ENCODE results near the gene RAP1GAP2. TPM values are rescaled to one million over a fixed set of nuclear protein-coding genes. Genes with fewer than 3 reads are reported as not detected.
"Not testable (repeated sequence)": the region's sequence is repeated elsewhere in the genome, so short reads cannot be mapped to it uniquely, and the experiment has no call there.

RAP1GAP2 gene
- total RNA-seq, 1 donor from 2014 or later = 19.7 TPM

DNA sequence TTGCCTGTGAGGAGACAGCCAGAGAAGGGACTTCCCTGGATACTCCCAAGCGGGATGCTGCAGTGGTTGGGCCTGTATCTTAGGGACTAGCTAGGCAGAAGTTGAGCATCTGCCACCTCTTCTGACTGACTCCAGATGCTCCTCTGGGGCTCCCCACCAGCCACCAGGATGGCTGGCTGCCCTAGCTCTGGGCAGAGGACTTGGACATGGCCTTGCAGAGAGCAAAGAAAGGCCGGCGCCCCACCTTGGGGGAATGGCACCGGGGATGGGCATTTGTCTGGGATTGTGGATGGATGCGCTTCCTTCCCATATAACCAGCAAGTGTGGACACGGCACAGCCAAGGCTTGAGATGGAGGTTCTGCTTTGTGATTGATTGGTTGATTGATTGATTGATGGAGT lies 198.2 kb downstream of the RAP1GAP2 start:
- intact Hi-C loops (cut with micrococcal nuclease) = no loop called here

DNA sequence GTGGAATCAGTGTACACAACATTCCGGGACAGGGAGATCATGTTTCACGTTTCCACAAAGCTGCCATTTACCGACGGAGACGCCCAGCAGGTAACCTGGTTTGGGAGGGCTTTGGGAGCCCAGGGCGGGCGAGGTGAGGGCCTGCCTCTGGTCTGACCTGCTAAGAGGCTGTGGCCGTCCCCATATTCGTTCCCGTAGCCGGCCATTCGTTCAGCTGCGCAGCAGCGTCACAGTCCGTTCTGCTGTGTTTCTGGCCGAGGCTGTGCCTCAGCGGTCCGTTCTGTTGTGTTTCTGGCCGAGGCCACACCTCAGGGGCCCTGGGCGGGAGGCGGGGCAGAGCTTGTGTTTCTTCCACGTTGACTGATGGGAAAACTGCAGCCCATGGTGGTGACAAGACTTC lies 199.1 kb downstream of the RAP1GAP2 start:
- intact Hi-C loops (cut with micrococcal nuclease) = no loop called here

DNA sequence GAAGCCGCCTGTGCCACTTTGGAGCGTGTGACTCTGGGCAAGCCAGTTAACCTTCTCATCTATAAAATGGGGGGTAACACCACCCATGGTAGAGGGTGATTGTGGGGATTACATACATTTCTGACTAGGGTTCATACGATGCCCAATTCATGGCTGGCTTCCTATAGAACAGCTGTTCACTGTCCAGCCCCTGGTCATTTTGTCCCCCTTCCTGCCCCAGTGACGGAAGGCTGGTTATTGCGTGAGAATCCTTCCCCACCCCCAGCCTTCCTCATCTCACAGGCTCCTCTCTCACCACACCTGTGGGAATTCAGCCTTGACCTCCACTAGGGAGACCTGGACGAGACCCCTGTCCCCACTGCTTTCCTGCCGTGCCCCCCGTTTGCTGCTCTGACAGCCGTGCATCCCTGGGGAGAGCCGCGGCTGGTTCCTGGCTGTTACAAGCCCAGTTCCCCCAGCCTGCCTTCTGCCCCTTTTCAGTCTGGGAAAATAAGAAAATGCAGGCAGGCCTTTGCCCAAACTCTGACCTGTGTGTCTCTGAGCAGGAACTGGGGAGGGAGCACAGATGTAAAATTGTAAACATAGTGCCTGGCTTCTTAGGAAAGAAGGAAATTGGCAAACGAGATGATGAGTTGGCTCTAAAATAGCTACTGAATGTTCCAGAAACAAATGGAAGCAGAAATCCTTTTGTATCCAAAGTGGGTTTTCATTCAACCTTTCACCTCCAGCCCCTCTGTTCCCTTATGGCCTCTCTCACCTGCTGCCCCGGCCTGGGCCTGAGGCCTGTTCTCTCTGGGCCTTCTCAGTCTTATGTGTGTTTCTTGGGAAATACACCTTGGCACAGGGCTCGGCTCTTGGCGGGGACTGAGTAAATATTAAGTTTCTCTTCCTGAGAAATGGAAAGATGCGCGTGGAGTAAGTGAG lies 199.9 kb downstream of the RAP1GAP2 start:
- intact Hi-C loops (cut with micrococcal nuclease) = no loop called here

DNA sequence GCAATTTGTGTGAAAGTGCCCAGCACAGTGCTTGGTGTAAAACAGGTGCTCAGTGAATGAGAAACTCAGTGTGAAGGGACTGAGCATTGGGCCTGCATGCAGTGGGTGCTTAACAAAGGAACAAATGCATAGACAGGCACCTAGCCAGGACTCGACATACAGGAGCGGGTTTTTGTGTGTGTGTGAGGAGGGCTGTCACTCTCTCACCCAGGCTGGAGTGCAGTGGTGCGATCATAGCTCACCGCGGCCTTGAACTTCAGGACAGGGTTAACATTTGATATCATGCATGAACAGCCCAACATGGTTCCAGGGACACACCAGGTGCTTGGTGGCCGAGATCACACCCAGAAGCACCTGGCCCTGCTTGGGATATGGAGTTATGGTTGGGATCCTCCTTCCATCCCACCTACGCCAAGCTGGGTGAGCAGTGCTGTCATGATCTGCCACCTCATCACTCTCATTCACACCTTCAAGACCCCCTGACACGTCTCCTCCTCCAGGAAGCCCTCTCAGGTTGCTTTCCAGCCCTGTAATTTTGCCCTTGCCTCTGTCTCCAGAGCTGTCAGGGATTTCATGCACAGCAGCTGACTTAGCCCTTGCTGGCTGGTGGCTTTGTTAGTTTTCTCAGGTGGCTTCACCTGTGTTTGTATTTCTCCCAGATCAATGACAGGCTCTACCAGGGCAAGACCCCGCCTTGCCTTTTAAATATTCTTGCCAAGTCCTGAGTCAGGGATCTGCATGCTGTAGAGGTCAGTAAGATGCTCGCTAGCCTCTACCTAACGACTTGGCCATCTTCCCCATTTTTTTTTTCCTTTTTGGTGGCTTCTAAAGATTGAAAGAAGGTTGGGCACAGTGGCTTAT lies 200.8 kb downstream of the RAP1GAP2 start:
- intact Hi-C loops (cut with micrococcal nuclease) = no loop called here

DNA sequence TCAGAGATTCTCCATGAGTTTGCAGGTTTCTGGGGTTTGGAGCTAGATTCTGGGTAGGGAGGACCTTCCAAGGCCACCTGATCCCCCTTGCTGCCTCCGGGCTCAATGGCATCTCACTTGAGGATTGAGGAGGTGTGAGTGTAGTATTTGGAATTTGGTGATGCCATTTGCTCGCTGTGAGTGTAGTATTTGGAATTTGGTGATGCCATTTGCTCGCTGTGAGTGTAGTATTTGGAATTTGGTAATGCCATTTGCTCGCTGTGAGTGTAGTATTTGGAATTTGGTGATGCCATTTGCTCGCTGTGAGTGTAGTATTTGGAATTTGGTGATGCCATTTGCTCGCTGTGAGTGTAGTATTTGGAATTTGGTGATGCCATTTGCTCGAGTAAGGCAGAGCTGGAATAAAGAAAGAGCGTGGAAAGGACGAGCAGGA lies 202.2 kb downstream of the RAP1GAP2 start:
- intact Hi-C loops (cut with micrococcal nuclease) = not testable (repeated sequence)

DNA sequence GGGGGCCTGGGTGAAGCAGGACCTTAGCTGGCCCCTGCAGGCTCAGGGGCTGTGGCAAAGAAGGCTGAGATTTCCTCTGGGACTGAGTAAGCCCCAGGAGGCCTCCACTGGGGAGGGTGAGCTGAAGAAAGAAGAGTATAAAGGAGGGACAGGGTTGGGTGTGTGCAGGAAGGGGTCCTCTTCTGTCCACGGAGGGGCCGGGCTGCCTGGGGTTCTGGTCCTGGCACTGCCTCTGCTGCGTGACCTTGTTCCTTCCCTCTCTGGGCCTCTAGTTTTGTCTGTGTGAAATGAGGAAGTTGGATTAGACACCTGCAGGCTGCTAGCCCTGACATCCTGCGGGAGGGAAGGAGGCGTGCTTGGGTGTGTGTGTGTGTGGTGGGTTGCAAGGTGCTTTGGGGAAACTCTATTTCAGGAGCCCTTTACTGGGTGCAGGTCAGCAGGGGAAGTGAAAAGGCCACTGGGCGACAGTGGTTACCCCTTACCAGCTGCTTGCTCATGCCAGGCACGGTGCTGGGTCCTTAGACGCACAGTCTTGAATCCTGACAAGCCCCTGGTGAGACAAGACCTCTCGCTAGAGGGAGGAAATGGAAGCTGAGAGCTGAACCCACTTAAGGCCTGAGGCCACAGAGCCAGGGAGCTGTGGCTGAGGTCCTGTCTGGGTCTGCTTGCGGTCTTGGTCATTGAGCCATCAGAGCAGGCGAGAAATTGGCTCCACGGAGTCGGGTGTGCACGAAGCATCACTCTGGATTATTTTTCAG lies 206.5 kb downstream of the RAP1GAP2 start:
- intact Hi-C loops (cut with micrococcal nuclease) = no loop called here

DNA sequence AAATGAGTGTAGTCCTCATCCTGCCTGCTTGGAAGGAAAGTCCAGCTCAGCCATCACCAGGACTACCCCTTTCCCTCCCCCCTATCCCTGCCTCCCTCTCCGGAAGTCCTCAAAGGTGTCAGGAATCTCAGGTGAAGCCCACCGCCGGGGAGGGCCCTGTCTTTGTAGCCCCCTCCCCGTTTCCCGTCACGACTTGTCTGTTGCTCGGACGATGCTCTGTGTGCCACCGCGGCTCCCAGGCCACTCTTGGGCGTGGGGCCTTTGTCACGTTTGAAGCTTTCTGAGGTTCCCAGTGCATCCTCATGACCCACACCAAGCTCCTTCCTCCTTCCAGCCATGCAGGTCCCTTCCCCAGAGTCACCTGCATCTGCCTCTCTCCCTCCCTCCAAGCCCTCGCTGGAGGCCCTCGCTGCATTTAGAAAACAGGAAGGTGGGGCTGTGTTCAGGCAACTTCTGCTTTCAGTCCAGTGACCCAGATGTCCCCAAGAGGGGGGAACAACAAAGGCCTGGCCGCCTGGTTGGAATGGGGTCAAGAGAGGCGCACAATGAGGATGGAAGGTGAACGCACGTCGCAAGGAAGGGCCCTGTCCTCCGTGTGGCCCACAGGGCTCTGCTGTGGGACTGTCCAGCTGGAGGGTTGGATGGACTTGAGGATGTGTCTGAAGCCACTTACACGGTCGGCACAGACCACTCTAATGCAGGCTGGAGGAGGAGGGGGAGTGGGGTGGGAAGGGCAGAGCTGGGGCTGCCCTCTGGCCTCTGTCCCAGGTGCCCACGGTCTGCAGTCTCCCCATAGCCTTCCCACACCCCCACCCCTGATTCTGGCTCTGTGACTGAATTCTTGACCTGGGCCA lies 207.3 kb downstream of the RAP1GAP2 start:
- intact Hi-C loops (cut with micrococcal nuclease) = no loop called here

DNA sequence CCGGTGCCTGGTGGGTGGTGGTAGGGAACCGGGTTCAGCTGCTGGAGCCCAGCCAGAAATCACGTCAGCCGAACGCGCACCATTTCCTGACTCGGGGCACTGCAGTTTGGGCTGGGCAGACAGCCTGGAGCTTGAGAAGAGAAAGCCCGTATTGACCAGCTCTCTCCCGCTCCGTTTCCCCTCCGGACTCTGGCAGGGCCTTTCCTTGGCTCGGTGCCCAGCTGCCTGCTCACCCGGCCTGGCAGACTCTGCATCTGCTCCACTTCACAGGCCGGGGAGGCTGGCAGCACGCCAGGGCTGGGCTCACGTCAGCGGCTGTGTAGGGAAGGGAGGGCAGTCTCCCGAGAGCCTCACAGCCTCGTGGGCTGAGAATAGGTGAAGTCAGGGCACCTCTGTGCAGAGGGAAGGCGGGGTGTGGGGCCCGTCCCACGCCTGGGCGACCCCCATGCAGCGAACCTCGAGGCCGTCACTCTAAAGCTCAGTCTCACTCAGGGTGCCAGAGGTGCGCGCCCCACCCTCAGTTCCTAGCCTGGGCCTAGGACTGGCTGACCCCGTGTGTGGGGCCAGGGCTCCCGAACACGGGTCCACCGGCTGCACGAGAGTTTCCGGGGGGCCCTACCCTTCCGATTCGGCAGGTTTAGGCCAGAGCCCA lies 208.0 kb downstream of the RAP1GAP2 start:
- intact Hi-C loops (cut with micrococcal nuclease) = no loop called here

DNA sequence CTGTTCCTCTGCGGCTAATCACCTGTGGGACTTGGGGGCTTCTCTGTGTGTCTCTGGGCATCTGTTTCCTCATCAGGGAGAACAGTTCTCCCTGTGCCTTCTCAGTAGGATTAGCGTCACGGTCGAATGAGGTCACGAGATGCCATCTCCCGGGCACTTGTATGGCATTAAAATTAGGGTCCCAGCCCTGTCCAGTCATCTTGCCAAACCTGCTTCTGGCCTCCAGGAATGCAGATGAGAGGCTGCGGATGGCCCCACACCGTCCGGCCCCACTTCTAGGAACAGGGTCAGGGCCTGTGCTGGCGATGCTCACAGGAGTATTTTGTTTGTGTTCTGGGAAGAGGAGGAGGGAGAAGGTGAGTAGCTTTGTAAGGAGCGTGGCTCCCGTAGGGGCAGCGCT lies 208.7 kb downstream of the RAP1GAP2 start:
- intact Hi-C loops (cut with micrococcal nuclease) = no loop called here

DNA sequence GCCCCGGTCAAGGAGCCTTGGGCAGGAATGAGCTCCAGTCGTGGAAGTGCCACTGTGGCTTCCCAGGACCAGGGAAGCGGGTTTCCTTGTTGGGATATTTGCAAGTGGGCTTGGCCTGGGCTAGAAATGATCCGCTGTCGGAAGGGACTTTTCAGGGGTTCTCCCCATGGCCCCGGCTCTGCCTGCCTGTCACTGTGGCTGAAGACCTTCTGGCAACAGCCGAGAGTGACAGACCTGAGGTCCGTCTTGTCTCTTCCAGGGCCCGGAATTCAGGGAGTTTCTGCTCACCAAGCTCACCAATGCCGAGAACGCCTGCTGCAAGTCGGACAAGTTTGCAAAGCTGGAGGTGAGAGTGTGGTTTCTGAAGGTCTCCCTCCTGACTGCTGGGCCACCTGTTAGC lies 209.5 kb downstream of the RAP1GAP2 start:
- intact Hi-C loops (cut with micrococcal nuclease) = no loop called here

DNA sequence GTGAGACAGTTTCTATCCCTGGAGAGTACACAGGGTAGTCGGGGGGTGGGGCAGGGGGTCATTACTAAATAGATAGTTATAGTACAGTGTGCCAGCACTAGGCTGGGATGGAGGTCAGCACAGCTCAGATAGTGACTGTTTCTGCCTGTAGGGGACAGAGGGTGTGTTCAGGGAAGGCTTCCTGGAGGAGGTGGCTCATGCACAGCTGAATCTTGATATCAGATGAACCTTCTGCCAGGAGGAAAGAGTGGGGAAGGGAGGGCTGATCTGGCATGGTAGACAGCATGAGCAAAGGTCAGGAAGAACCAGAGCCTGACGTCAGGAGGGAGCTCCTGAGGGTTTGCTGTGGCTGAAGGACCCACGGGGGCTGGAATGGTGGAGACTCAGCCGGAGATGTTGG lies 210.6 kb downstream of the RAP1GAP2 start:
- intact Hi-C loops (cut with micrococcal nuclease) = no loop called here

DNA sequence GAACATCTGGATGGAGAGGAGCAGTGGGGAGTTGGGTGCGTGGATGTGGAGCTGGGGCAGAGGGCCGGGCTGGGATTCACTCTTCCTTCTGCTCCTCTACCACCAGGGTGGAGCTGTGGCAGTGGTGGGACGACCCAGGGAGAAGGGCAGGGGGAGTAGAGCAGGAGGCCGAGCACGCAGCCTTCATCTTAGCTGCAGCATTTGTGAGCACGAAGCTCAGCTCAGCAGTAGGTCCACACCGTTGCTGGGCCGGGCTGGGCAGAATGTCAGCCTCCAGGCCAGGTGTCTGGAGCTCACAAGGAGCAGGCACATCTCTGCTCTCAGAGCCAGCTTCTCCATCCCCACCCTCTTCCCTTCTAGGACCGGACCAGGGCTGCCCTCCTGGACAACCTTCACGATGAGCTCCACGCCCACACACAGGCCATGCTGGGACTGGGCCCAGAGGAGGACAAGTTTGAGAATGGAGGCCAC lies 211.4 kb downstream of the RAP1GAP2 start:
- intact Hi-C loops (cut with micrococcal nuclease) = no loop called here

DNA sequence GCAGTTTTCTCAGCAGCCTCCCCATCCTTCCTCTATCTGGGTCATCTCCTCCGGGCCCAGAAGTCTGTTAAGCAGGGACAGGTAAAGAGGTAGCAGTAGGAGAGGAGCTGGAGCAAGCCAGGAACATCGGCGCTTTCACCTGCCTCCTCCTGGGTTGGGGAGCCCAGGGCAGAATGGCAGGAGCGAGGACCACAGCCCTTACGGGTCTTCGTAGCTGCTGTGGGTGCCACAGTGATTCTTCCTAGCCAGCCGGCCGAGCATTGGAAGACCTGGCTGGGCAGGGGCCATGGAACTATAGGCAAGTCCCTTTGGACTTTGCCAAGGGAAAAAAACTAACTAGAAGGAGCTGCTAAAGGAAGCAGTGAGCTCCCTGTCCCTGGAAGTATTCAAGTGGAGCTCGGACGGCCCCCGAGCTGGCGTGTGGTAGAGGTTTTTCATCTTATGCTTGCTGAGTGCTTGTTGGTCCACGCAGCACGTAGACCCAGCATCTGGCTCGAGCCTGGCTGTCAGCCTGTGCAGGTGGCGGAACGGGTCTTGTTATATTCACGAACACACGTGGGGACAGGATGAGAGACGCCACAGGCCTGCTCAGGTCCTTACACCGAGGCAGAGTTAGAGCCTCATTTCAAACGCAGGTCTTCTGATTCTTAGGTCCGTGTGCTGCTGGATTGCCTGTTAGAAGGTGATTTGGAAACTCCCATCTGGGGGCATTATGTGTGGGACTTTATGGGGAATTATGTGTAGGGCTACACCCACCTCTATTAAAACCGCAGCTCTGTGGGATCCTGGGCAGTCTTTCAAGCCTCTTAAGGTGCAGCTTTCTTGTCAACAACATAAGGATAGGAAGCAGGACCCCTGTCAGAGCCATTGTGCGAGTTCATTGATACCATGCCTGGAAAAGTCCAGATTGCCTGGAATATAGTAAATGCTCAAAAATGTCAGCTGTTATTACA lies 212.4 kb downstream of the RAP1GAP2 start:
- intact Hi-C loops (cut with micrococcal nuclease) = no loop called here

DNA sequence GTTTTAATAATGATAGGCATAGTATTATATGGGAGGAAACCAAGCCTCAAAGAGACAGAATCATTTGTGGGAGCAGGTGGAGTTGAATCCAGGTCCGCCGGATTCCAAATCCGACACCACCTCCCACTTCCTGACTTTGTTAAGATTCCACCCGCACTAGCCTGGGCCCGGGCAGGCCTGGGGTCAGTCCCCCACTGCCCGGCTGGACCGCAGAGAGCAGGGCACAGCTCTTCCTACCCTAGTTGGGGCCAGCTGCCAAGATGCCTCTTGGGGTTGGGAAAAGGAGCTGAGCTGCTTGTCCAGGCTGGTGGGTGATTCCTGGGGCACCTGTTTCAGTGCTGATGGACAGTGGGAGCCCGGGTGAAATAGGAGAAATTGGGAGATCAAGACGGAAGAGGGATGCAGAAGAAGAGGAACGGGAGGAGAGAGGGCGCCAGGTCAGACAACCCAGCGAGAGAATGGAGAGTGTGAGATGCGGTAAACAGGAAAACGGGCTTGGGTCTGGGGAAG lies 213.2 kb downstream of the RAP1GAP2 start:
- intact Hi-C loops (cut with micrococcal nuclease) = no loop called here

DNA sequence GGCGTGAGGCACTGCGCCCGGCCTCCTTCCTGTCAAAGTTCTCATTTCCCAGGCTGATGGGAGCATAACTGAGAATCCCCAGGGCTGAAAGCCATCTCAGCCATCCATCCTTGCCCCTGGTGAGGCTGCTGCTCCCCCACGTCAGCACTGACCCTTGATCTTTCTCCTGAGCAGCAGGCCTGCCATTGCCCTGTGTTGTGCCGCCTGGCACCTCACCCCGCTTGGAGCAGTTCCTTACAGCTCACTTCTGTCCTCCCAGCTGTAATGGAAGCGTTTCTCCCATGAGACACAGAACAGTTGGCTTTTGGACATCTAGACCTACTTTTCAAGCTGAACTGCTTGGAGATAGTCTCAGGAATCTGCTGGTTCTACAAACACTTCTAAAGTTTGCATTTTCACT lies 215.7 kb downstream of the RAP1GAP2 start:
- intact Hi-C loops (cut with micrococcal nuclease) = no loop called here

DNA sequence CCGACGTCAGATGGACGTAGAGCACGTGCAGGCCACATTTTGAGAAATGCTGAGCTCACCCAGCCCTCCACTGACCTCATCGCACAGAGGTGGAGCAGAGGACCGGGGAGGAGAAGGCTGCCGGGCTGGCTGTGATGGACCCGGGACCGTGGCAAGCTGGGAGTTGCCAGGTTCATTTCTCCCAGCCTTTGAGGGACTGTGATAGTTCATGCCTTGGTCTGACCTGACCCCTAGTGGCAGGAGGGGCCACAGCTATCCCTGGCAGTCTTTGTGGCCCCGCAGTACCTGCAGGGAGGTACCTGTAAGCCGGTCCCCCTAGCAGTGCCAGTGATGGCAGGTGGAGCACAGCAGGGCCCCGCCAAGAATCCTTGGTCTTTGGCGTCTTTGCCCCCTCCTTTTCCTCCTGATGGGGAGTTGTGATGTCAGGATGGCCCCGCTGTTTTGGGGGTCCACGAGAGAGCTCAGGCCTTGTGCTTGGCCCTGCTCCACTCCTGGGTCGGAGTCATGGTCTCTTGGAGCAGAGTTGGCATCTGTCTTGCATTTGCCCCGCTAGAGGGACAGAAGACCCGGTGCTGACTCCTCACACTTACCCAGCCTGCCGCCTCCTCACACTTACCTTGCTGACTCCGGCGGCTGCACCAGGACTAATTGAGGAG lies 216.8 kb downstream of the RAP1GAP2 start:
- intact Hi-C loops (cut with micrococcal nuclease) = loop anchor here (1.0 kb wide), 3 partner anchors 165 to 227 kb away; no protein-coding TSS in a partner anchor

DNA sequence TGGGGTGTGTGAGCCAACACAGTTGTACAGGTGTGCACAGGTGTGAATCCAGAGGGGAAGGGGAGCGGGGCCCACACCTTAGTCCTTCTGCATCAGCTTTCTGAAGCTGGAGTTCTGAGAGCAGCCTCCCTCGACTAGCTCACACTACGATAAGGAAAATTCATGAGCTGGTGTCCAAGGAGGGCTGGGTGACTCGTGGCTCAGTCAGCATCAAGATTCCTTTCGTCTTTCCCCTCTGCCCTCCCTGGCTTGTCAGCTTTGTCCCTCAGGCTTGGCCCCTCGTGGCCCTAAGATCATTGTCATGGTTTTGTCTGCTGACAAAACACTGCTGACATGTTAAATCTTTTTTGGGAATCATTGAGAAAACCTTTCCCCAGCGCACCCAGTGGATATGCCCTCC lies 219.7 kb downstream of the RAP1GAP2 start:
- intact Hi-C loops (cut with micrococcal nuclease) = no loop called here

DNA sequence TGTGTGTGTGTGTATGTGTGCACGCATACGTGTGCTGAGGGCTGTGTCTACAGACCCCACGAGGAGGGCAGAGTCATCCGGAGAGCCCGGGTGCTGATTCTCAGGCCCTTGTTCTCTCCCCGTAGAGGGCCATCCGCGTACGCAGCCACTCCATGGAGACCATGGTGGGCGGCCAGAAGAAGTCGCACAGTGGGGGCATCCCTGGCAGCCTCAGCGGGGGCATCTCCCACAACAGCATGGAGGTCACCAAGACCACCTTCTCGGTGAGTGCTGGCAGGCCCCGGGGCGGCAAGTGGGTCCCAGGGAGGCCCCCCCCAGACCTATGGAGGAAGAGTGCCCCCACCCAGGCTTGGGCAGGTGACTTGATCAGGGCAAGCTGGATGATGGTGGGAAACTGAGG lies 221.7 kb downstream of the RAP1GAP2 start:
- intact Hi-C loops (cut with micrococcal nuclease) = no loop called here

All from T-helper 1 cell treated with Interleukin-12 subunit alpha and Interleukin-12 subunit beta and Interleukin-4 antibody, amounts not matched to agents 30 ng/mL and 1 ng/mL, for 36 hours (primary cell).